GM12865 (cell line): ENCODE data around the gene TMCC2.
A peak's percentile ranks its signal among the peaks of the same experiment; 100 is the strongest.

Source experiments
- DNase-seq: peaks from one replicate; pipeline ENCODE4 v3.0.0; 2010; ENCODE audit warnings: low read depth
- H3K4me3 ChIP-seq: 2 replicates; pipeline ENCODE4 v1.5.1; 2011; ENCODE audit warnings: mild to moderate bottlenecking, low read depth, low read length, control low read depth
- CTCF ChIP-seq: IDR thresholded peaks from 2 replicates; pipeline ENCODE4 v1.5.1; 2011; ENCODE audit warnings: low read length, control low read depth, low read depth, inconsistent platforms; ENCODE audit not compliant: insufficient read depth; ENCODE audit errors: missing control alignments

Gene TMCC2

GRCh38 chr1:205211839-205212536 is 15.8 kb upstream of the TMCC2 start:
- TF ChIP-seq CTCF = no peak
- peak overlapping the region; percentile 80 for H3K4me3 ChIP-seq
- DNase-seq = no peak

- no peak for TF ChIP-seq CTCF
- DNase-seq = no peak
Measured at GRCh38 chr1:205214756-205215155, 13.0 kb upstream of the TMCC2 start.

GRCh38 chr1:205216588-205216987 is 11.2 kb upstream of the TMCC2 start:
- no peak overlapping the region for H3K4me3 ChIP-seq
- no peak for DNase-seq
- TF ChIP-seq CTCF = no peak

More at GRCh38 chr1:205214756-205215155, 13.0 kb upstream of the TMCC2 start:
- H3K4me3 ChIP-seq = no peak overlapping the region

- no peak for TF ChIP-seq CTCF
- DNase-seq = no peak
- no peak overlapping the region for H3K4me3 ChIP-seq
Measured at GRCh38 chr1:205217418-205217817, 10.3 kb upstream of the TMCC2 start.

GRCh38 chr1:205220421-205220820 is 7.3 kb upstream of the TMCC2 start:
- TF ChIP-seq CTCF = no peak

GRCh38 chr1:205224736-205225135 is 3.0 kb upstream of the TMCC2 start:
- no peak overlapping the region for H3K4me3 ChIP-seq
- no peak for TF ChIP-seq CTCF
- no peak for DNase-seq

More at GRCh38 chr1:205220421-205220820, 7.3 kb upstream of the TMCC2 start:
- no peak overlapping the region for H3K4me3 ChIP-seq
- DNase-seq = no peak
